Measurements from ENCODE around the gene CFI.
"Not testable (repeated sequence)": the region's sequence is repeated elsewhere in the genome, so short reads cannot be mapped to it uniquely, and the experiment has no call there.

Gene CFI

DNA sequence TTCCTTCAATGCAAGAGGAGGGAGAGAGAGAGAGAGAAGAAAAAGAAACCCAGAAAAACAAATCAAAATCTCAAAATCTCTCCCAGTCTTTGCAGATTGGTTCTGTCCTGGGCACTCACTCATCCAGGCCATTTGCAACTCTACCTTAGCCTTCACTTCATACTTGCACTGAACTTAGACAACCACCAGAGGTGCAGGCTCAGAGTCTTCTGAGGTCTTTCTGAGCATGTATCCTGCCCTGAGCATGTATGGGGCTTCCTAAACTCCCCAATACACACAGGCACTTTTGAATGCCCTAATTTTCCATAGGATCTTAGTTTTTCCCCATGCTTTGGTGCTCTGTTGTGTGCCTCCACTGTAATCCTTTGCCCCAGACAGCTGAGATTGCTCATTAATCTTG, 2.9 kb downstream of the CFI start:
- no peaks in the 10 kb centered on the region for H3K79me2 ChIP-seq (ENCODE audit: insufficient read depth, low read depth)
- H3K27ac ChIP-seq = no peak overlapping the region
- TF ChIP-seq, protein P1, sequence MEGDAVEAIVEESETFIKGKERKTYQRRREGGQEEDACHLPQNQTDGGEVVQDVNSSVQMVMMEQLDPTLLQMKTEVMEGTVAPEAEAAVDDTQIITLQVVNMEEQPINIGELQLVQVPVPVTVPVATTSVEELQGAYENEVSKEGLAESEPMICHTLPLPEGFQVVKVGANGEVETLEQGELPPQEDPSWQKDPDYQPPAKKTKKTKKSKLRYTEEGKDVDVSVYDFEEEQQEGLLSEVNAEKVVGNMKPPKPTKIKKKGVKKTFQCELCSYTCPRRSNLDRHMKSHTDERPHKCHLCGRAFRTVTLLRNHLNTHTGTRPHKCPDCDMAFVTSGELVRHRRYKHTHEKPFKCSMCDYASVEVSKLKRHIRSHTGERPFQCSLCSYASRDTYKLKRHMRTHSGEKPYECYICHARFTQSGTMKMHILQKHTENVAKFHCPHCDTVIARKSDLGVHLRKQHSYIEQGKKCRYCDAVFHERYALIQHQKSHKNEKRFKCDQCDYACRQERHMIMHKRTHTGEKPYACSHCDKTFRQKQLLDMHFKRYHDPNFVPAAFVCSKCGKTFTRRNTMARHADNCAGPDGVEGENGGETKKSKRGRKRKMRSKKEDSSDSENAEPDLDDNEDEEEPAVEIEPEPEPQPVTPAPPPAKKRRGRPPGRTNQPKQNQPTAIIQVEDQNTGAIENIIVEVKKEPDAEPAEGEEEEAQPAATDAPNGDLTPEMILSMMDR (conservative IDR thresholded peaks at IDR 0.05; ENCODE audit: low read depth, low read length) = no peak
- H3K4me2 ChIP-seq = no peak overlapping the region
- H4K20me1 ChIP-seq (ENCODE audit: insufficient read depth) = no peaks in the 10 kb centered on the region
- H3K4me1 ChIP-seq (ENCODE audit: low read depth, poor library complexity, severe bottlenecking) = peaks cover 13% of the 10 kb centered on the region
- H3K27me3 ChIP-seq (ENCODE audit: insufficient read depth, low read depth) = no peaks in the 10 kb centered on the region
- no peak overlapping the region for H3K4me3 ChIP-seq (IDR thresholded peaks at IDR 0.05; ENCODE audit: insufficient read depth, low read depth, low read length)
- H2AFZ ChIP-seq (ENCODE audit: low read depth) = no peak overlapping the region
- no peaks in the 10 kb centered on the region for H3K36me3 ChIP-seq (ENCODE audit: insufficient read depth)
- H3K9ac ChIP-seq = no peak overlapping the region

DNA sequence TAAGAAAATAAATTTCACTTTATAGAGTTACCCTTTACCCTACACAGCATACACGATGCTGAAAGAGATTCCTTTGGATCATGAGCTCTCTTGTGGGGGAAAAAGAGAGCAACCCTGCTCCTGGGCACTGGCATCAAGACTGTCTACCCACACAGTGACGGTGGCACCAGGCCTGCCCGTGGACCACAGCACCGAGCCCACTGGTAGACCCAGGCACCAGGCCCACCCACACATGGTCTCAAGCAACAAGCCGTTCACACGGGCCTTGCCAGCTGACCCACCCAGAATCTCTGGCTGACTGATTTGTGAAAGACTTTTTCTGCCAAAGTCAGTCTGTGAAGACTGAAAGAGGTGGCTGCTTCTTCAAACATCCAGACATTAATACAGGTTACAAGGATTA, 6.7 kb downstream of the CFI start:
- no peak overlapping the region for H3K4me2 ChIP-seq
- TF ChIP-seq, protein P1 (conservative IDR thresholded peaks at IDR 0.05; ENCODE audit: low read depth, low read length) = no peak
- no peak overlapping the region for H2AFZ ChIP-seq (ENCODE audit: low read depth)
- H3K27me3 ChIP-seq (ENCODE audit: insufficient read depth, low read depth) = no peaks in the 10 kb centered on the region
- no peaks in the 10 kb centered on the region for H3K36me3 ChIP-seq (ENCODE audit: insufficient read depth)
- H3K4me3 ChIP-seq (IDR thresholded peaks at IDR 0.05; ENCODE audit: insufficient read depth, low read depth, low read length) = no peak overlapping the region
- H3K4me1 ChIP-seq (ENCODE audit: low read depth, poor library complexity, severe bottlenecking) = no peaks in the 10 kb centered on the region
- no peaks in the 10 kb centered on the region for H4K20me1 ChIP-seq (ENCODE audit: insufficient read depth)
- H3K9ac ChIP-seq = no peak overlapping the region
- no peak overlapping the region for H3K27ac ChIP-seq
- no peaks in the 10 kb centered on the region for H3K79me2 ChIP-seq (ENCODE audit: insufficient read depth, low read depth)

- no peaks in the 10 kb centered on the region for H3K79me2 ChIP-seq (ENCODE audit: insufficient read depth, low read depth)
- no peak overlapping the region for H3K9ac ChIP-seq
- no peak overlapping the region for H3K4me2 ChIP-seq
- TF ChIP-seq, protein P1 (conservative IDR thresholded peaks at IDR 0.05; ENCODE audit: low read depth, low read length) = no peak
- no peaks in the 10 kb centered on the region for H3K27me3 ChIP-seq (ENCODE audit: insufficient read depth, low read depth)
- no peak overlapping the region for H3K4me3 ChIP-seq (IDR thresholded peaks at IDR 0.05; ENCODE audit: insufficient read depth, low read depth, low read length)
- H4K20me1 ChIP-seq (ENCODE audit: insufficient read depth) = no peaks in the 10 kb centered on the region
- no peak overlapping the region for H3K27ac ChIP-seq
- no peaks in the 10 kb centered on the region for H3K4me1 ChIP-seq (ENCODE audit: low read depth, poor library complexity, severe bottlenecking)
- H2AFZ ChIP-seq (ENCODE audit: low read depth) = no peak overlapping the region
- no peaks in the 10 kb centered on the region for H3K36me3 ChIP-seq (ENCODE audit: insufficient read depth)
Observed at GRCh38 chr4:109787807-109788206, 14.0 kb downstream of the CFI start.

DNA sequence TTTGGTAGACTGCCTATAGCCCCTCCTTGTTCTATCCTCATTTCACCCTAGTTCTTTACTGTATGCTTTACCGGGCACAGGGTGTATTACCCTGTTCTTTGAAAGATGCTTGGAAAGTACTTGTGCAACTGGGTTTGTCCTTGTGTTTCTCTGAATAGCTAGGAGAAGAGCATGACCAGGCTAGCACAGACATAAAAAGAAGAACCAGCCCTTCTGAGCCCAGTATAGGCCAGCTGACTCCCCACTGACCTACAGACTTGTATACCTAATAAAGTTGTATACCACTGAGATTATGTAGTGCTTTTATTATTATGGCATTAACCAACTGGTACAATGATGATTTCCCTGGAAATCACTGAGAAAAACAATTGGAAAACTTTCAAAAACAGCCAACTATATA, 15.0 kb downstream of the CFI start:
- H3K79me2 ChIP-seq (ENCODE audit: insufficient read depth, low read depth) = no peaks in the 10 kb centered on the region
- H2AFZ ChIP-seq (ENCODE audit: low read depth) = no peak overlapping the region
- H3K9ac ChIP-seq = no peak overlapping the region
- H3K4me1 ChIP-seq (ENCODE audit: low read depth, poor library complexity, severe bottlenecking) = no peaks in the 10 kb centered on the region
- H3K4me2 ChIP-seq = no peak overlapping the region
- no peak overlapping the region for H3K4me3 ChIP-seq (IDR thresholded peaks at IDR 0.05; ENCODE audit: insufficient read depth, low read depth, low read length)
- TF ChIP-seq, protein P1 (conservative IDR thresholded peaks at IDR 0.05; ENCODE audit: low read depth, low read length) = no peak
- no peak overlapping the region for H3K27ac ChIP-seq
- H3K36me3 ChIP-seq (ENCODE audit: insufficient read depth) = no peaks in the 10 kb centered on the region
- H4K20me1 ChIP-seq (ENCODE audit: insufficient read depth) = no peaks in the 10 kb centered on the region
- H3K27me3 ChIP-seq (ENCODE audit: insufficient read depth, low read depth) = no peaks in the 10 kb centered on the region

- H3K79me2 ChIP-seq (ENCODE audit: insufficient read depth, low read depth); H3K9ac ChIP-seq; H3K4me2 ChIP-seq; H4K20me1 ChIP-seq (ENCODE audit: insufficient read depth); H2AFZ ChIP-seq (ENCODE audit: low read depth); H3K4me3 ChIP-seq (IDR thresholded peaks at IDR 0.05; ENCODE audit: insufficient read depth, low read depth, low read length); H3K27ac ChIP-seq; H3K27me3 ChIP-seq (ENCODE audit: insufficient read depth, low read depth); H3K36me3 ChIP-seq (ENCODE audit: insufficient read depth); H3K4me1 ChIP-seq (ENCODE audit: low read depth, poor library complexity, severe bottlenecking): not testable (repeated sequence)
Observed at GRCh38 chr4:109782092-109782491, 19.7 kb downstream of the CFI start.

Data from KMS-11 (cell line).